Measurements from ENCODE around the gene EPC1.
"Not testable (repeated sequence)": the region's sequence is repeated elsewhere in the genome, so short reads cannot be mapped to it uniquely, and the experiment has no call there.

EPC1 gene

GRCh38 chr10:32229788-32230187 is 117.2 kb downstream of the EPC1 start:
- not testable (repeated sequence) for DNase-seq

GRCh38 chr10:32229170-32229569 is 117.8 kb downstream of the EPC1 start:
- no peak for DNase-seq

GRCh38 chr10:32227802-32228201 is 119.2 kb downstream of the EPC1 start:
- DNase-seq, result no peak

- DNase-seq, result no peak
Observed at GRCh38 chr10:32226624-32227023, 120.3 kb downstream of the EPC1 start.

- DNase-seq, result no peak
Observed at GRCh38 chr10:32225976-32226375, 121.0 kb downstream of the EPC1 start.

- not testable (repeated sequence) for DNase-seq
Observed at GRCh38 chr10:32222376-32222775, 124.6 kb downstream of the EPC1 start.

GRCh38 chr10:32219156-32219555 is 127.8 kb downstream of the EPC1 start:
- not testable (repeated sequence) for DNase-seq

GRCh38 chr10:32218206-32219044 is 128.5 kb downstream of the EPC1 start:
- DNase-seq, result not testable (repeated sequence)

Data from CD4-positive, alpha-beta T cell treated with Interleukin-6 for 4 hours (primary cell).